Stomach (tissue), 4 donors: ENCODE data around the gene SPOCD1.

Experiments used
- CTCF ChIP-seq, 7 experiments: fragments of 450-650 bp in 4 of 7; fragments of 200-600 bp in 3 of 7; sonication (generic) in 3 of 7; IDR thresholded peaks; one replicate each; pipeline ENCODE4 v1.5.1; 2016 to 2019; ENCODE audit warnings: antibody characterized with exemption in 7 of 7, control low read depth in 2 of 7, mild to moderate bottlenecking in 1 of 7
- EP300 ChIP-seq: sonication (generic); formaldehyde crosslinking; IDR thresholded peaks from one replicate; pipeline ENCODE4 v1.6.1; 2017; ENCODE audit warnings: antibody characterized with exemption
- POLR2A ChIP-seq, 4 donors: fragments of 450-650 bp; IDR thresholded peaks; one replicate each; pipeline ENCODE4 v1.6.1; 2016; ENCODE audit warnings: antibody characterized with exemption in 4 of 4, control low read depth in 2 of 4, mild to moderate bottlenecking in 1 of 4, moderate library complexity in 1 of 4
- POLR2AphosphoS5 ChIP-seq, 3 donors: sonication (generic); formaldehyde crosslinking; IDR thresholded peaks; one replicate each; pipeline ENCODE4 v1.6.1; 2016; ENCODE audit warnings: antibody characterized with exemption in 3 of 3

GRCh38 chr1:31792541-31792940 is 23.3 kb downstream of the SPOCD1 start:
- no peak for TF ChIP-seq CTCF (IDR thresholded peaks at IDR 0.05)
- TF ChIP-seq POLR2A (IDR thresholded peaks at IDR 0.05), result no peak
- TF ChIP-seq POLR2AphosphoS5 (IDR thresholded peaks at IDR 0.05), result no peak
- no peak for TF ChIP-seq EP300
